ENCODE measurements around the gene NAV1. TPM values are rescaled to one million over a fixed set of nuclear protein-coding genes. Genes with fewer than 3 reads are reported as not detected.

NAV1 gene
- total and polyA plus RNA-seq, 2 donors (not counting 3 experiments of a cell fraction or from before 2014, with no cell fraction given) = 19.9 to 138 TPM

DNA sequence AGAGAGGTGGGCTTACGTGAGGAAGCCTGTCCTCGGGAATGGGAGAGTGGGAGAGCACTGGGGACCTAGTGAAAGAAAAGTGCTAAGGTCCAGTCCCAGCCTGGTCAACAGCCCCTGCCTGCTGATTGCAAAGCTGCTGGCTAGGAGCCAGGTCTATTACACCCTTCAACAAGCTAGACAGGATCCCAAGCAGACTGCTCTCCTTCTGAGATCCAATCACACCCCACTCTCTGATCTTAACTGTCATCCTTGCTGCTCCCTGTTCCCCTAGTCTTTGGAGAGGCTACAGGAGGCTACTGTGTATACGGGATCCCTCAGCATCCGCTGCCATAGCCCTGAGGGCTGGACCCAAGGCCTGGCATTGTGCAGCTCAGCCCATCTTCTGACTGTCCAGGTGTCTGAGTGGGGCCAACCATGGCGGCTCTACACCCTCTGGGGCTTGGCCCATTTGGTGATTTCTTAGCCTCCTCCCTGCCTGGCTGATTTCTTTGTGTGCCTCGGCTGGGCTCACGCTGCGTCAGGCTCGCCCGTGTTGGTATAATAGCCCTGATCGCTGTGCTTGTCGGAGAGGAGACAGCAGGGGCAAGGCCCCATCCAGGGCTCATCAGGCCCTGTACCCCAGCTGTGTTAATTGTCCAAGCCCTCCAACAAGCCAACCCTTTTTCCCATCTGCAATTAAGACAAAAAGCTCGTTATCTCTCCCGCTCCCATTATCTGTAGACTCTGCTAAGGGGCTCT is 43.9 kb downstream of the NAV1 start:
- TF ChIP-seq FOS (IDR thresholded peaks at IDR 0.05; ENCODE audit: borderline replicate concordance, insufficient read depth, low read length) = no peak
- TF ChIP-seq POLR2AphosphoS5 (IDR thresholded peaks at IDR 0.05; ENCODE audit: insufficient read depth, low read depth, low read length) = no peak
- TF ChIP-seq GATA2 (IDR thresholded peaks at IDR 0.05; ENCODE audit: insufficient read depth, insufficient read length, low read depth, low read length) = no peak
- no peak for TF ChIP-seq JUN (IDR thresholded peaks at IDR 0.05; ENCODE audit: borderline replicate concordance, insufficient read depth, insufficient read length, low read depth)
- no peak for TF ChIP-seq POLR2A (IDR thresholded peaks at IDR 0.05; ENCODE audit: low read depth, low read length)
- TF ChIP-seq EZH2 (IDR thresholded peaks at IDR 0.05; ENCODE audit: borderline replicate concordance, low read depth, low read length, severe bottlenecking) = no peak
- TF ChIP-seq CTCF (IDR thresholded peaks at IDR 0.05; ENCODE audit: extremely low read depth in 1 of 2, insufficient read depth in 1 of 2, low read depth in 1 of 2, low read length in 2 of 2) = no peak
- TF ChIP-seq MYC (IDR thresholded peaks at IDR 0.05; ENCODE audit: low read depth, low read length) = no peak
- TF ChIP-seq, protein P1, sequence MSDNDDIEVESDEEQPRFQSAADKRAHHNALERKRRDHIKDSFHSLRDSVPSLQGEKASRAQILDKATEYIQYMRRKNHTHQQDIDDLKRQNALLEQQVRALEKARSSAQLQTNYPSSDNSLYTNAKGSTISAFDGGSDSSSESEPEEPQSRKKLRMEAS (IDR thresholded peaks at IDR 0.05; ENCODE audit: insufficient read depth, insufficient read length) = no peak
- intact Hi-C loops (cut with micrococcal nuclease) (no loop called here), dilution Hi-C loops (cut with MboI; ENCODE audit: extremely low pct_ligation_motif_present, low sequenced_read_pairs) (no loop called here)
- no peak overlapping the region for H2AFZ ChIP-seq (ENCODE audit: low read depth, low read length)
- no peaks in the 10 kb centered on the region for H3K27me3 ChIP-seq (ENCODE audit: control insufficient read depth in 2 of 2, insufficient read depth in 2 of 2, low read length in 2 of 2)
- FAIRE-seq = no peak
- no peak for DNase-seq (ENCODE audit: low read depth, low spot score)
- H3K9me1 ChIP-seq (replicated peaks; ENCODE audit: control insufficient read depth, extremely low read depth, insufficient read depth, low read length) = no peaks in the 10 kb centered on the region
- no peak overlapping the region for H3K9ac ChIP-seq (replicated peaks; ENCODE audit: extremely low read depth, insufficient read depth, low read length)
- no TSS peak for BruUV-seq (replicated peaks)
- peaks cover 5% of the 10 kb centered on the region for H4K20me1 ChIP-seq (replicated peaks; ENCODE audit: control insufficient read depth, extremely low read depth, insufficient read depth, low read length)
- H3K4me2 ChIP-seq (ENCODE audit: insufficient read depth, low read length) = no peak overlapping the region
- no peaks in the 10 kb centered on the region for H3K36me3 ChIP-seq (ENCODE audit: control insufficient read depth in 2 of 2, extremely low read depth in 1 of 2, insufficient read depth in 2 of 2, low read length in 2 of 2)
- CTCF ChIA-PET = interaction anchor here (0.9 to 1.8 kb wide), 5 partner anchors 8 to 23 kb away, joined by 3 to 6 read pairs (median 4); no protein-coding TSS in a partner anchor
- no peak overlapping the region for H3K27ac ChIP-seq (ENCODE audit: insufficient read depth, low read depth, low read length)
- H3K4me3 ChIP-seq (replicated peaks in 1 of 3; ENCODE audit: insufficient read depth in 1 of 3, low read depth in 1 of 3, low read length in 3 of 3) = no peak overlapping the region
- no peaks in the 10 kb centered on the region for H3K4me1 ChIP-seq (ENCODE audit: control insufficient read depth, extremely low read depth, insufficient read depth, low read length)
- H3K9me3 ChIP-seq (replicated peaks; ENCODE audit: control insufficient read depth, insufficient read depth, low read length) = no peaks in the 10 kb centered on the region
- POLR2A ChIA-PET = no interaction called here
- H3K79me2 ChIP-seq (ENCODE audit: control insufficient read depth, insufficient read depth, low read length) = peaks cover 74% of the 10 kb centered on the region
